GM18858 (cell line): ENCODE results near the gene TMEM269.

Source experiments
- ATAC-seq: cut with Tn5 transposase; IDR thresholded peaks from one replicate; pipeline ENCODE4 v1.9.1; 2021; ENCODE audit not compliant: unreplicated experiment

TMEM269 gene

DNA sequence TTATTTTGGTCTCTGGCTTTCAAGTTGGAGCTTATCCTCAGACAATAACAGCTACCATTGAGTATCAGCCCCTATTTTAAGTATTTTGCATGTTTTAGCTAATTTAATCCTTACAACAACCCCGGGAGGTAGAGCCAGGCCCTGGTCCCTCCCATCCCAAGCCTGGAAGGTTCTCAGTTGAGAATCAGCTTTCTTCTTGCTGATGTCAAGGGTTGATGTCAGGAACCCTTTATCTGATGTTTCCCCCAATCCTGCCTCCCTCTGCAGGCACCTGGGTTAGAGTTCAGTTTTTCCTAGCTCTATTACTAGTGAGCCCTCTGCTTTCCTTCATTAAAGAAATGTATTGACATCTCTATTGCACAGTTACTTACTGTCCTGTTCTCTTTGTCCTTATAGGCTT, 36.0 kb downstream of the TMEM269 start:
- no peak for ATAC-seq

- ATAC-seq: no peak
These were observed 36.9 kb downstream of the TMEM269 start for GRCh38 chr1:42821690-42822089.

- no peak for ATAC-seq
These were observed 38.1 kb downstream of the TMEM269 start for GRCh38 chr1:42822800-42823392.

GRCh38 chr1:42824481-42825035, 39.8 kb downstream of the TMEM269 start:
- ATAC-seq: no peak

DNA sequence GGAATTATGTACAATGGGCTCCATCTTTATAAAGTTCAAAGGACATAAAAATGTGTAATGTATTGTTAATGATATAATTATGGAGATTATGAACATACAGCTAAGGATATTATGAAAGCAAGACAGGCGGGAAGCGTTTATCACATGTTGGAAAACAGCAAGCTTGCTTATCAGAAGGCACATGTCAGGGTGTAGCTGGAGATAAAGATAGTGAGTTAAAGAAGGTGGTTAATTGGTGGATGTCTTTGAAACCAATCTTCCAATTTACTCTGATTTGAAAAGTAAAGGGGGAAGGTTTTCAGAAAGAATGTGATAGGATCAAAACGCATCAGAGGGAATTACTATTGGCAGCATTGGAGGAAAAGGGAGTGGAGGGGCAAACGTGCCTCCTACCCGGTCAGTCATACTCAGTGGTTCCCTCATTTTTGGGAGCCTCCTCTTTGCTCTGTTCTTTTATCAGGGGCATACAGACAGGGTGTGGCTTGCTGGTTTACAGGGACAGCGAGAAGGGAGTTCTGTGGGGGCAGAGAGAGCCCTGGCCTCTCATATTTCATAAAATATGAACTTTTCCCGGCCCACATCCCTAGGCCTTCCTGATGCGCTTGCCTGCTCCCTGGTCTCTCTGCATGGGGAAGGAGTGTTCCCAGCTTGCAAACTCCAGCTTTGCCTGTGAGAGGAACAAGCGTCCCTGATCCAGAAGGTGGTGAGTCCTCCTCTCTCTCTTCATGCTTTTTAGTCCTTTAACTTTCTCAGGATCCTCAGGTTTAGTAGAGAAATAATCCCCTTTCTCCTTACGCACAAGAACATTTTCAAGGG, 40.5 kb downstream of the TMEM269 start:
- ATAC-seq: no peak

GRCh38 chr1:42830631-42831030, 45.8 kb downstream of the TMEM269 start:
- no peak for ATAC-seq

DNA sequence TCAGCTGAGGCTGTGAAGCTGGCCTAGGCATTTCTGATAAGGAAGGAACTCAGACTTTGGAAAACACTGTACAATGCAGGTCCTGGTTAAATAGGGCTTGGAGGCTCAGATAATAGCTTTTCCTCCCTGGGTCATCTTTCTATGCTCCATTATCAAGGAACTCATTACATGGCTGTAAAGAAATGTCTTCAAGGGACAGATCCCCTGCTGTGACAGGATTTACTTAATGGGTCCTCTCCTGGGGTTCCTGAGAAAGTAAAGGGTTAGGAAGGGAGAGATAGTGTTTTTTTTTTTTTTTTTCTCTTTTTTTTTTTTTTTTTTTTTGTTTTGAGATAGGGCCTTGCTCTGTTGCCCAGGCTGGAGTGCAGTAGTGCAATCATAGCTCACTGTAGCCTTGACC, 46.5 kb downstream of the TMEM269 start:
- ATAC-seq: no peak

- no peak for ATAC-seq
These were observed 48.0 kb downstream of the TMEM269 start for GRCh38 chr1:42832641-42833240.

DNA sequence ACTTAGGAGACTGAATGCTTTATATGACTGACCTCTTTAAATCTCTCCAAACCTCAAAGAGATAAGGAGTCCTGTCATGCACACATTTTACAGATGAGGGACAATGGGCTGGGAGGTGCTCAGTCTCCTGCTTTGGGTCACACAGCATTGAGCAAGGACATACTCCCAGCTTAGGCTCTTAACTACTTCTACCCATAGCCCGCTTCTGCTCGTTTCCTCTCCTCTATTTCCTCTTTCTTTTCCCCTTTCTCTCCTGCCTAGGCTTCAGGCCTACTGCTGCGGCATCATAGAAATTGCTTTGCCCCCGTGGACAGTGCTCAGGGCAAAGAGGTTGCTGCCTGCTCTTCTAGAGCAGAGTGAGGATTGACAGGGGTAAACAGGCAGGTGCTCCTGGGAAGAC, 49.2 kb downstream of the TMEM269 start:
- no peak for ATAC-seq

DNA sequence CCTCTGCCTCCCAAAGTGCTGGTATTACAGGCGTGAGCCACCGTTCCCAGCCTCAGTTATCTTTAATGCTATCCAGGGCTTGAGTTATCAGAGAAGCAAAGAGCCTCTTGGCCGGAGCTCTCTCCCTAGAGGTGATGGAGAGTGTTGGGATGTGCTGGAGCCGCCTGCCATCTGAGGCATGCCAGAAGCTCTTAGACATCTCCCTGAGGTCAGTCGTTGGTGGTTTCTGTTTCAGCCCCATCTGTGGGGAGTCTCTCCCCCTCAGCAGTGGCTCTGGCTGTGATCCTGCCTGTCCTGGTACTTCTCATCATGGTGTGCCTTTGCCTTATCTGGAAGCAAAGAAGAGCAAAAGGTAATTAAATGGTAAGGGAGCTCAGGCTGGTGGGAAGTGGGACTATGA, 50.0 kb downstream of the TMEM269 start:
- ATAC-seq: no peak

- ATAC-seq: no peak
These were observed 50.6 kb downstream of the TMEM269 start for GRCh38 chr1:42835422-42835821.

- ATAC-seq: no peak
These were observed 52.9 kb downstream of the TMEM269 start for GRCh38 chr1:42837709-42838108.

DNA sequence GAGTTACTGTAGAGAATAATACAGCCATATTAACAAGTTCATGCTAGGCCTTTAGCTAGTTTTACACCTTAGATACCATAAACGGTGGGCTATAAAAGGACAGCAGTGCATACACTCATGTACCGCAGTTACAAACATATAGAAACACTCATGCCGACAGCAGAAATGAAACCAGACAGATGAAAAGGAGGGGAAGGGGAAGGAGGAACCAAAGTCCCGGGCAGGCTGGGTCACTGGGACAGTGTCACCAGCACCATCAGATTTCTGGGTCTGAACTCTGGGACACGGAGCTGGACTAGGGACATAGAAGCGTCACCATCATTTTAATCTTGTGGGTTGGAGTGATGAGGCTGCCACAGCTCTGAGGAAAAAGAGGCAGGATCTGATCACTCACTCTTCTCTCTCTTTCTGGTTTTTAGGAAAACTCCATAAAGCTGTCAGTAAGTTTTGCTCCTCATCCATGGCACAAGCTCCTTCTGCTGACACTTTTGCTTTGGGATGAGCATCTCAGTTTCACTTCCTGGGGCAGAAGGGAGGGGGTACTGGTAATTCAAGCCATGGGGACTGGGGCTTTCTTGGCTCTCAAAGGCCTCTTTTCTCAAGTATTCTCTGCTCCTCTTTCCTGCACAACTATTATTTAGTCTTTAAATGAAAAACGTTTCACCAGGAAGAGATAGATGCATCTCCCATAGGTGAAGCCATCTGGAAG, 53.8 kb downstream of the TMEM269 start:
- ATAC-seq: no peak

- no peak for ATAC-seq
These were observed 56.2 kb downstream of the TMEM269 start for GRCh38 chr1:42841010-42841409.

DNA sequence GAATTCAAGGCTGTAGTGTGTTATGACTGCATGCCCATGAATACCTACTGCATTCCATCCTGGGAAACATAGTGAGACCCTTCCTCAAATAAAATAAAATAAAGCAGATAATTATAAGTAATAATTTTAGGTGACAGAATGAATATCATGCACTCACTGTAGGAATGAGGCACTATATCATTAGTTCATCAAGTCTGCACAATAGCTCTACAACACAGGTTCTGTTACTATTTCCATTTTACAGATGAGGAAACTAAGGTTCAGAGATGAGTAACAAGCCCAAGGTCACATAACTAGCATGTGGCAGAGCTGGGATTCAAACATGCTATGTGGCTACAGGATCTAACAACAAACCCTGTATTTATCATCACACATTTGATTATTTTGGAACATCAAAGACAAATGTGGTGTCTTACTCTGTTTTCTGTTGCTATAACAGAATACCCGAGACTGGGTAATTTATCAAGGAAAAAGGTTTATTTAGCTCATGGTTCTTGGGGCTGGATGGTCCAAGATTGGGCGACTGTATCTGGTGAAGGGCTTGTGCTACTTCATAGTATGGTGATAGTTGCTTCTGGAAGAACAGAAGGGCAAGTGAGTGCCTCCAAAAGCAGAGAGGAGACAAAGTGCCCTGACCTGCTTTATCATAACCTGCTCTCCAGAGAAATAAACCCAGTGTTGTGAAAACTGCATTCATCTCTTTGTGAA, 56.8 kb downstream of the TMEM269 start:
- ATAC-seq: no peak

- ATAC-seq: no peak
These were observed 59.9 kb downstream of the TMEM269 start for GRCh38 chr1:42844592-42845140.

GRCh38 chr1:42845193-42845592, 60.4 kb downstream of the TMEM269 start:
- no peak for ATAC-seq

- no peak for ATAC-seq
These were observed 61.1 kb downstream of the TMEM269 start for GRCh38 chr1:42845866-42846256.

GRCh38 chr1:42846257-42847110, 61.7 kb downstream of the TMEM269 start, which contains the start of gene ZNF691:
TSS of gene ZNF691 (plus strand) at chr1:42846613. CDS start at chr1:42849659, 3,046 bp downstream.
- ATAC-seq: peak; percentile 73
